A204.1 (cell line): ENCODE data around the gene C20orf204.
"Not testable (repeated sequence)": the region's sequence is repeated elsewhere in the genome, so short reads cannot be mapped to it uniquely, and the experiment has no call there.

Source experiments
- FAIRE-seq: peaks from 2 replicates; lab custom pipeline; 2012; peaks lifted over from hg19 to GRCh38; lab: Jason Lieb, UNC

The C20orf204 gene

DNA sequence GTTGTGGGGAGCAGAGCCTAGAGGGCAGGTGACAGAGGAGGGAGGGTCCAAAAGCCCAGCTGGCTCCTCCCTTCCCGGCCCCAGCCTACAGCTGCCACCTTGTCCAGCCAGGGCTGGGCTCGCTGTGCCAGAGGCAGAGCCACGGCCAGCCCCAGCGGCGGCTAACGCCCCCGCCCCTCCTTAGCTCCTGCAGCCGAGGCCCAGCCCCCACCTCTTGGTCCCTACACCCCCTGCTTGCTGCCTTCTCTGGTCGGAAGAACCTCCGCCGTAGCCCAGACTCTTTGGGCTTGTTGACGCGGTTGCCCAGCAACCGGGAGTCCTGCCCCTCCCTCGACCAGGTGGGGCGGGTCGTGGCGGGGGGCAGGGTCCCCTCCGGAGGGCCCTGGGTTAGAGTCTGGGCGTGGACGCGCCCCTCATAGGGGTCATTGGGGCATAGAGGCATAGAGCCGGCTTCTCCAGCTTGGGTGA lies 48.7 kb downstream of the C20orf204 start:
- no peak for FAIRE-seq

DNA sequence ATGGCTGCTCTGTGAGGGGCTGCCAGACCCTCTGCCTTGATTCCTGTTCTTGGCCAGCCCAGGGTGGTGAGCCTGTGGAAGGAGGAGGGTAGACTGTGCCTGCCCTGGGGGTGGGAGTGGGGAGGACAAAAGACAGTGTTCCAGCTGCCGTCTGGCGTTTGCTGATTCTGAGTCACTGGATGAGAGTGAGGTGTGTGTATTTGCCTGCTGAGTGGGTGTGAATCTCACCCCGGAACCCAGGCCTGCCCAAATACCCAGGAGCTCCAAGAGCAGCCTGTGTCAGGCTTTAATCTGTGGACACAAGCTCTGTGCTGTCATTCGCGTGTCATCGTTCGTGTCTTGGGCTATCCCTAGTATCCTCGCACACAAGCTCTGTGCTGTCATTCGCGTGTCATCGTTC lies 50.8 kb downstream of the C20orf204 start:
- no peak for FAIRE-seq

DNA sequence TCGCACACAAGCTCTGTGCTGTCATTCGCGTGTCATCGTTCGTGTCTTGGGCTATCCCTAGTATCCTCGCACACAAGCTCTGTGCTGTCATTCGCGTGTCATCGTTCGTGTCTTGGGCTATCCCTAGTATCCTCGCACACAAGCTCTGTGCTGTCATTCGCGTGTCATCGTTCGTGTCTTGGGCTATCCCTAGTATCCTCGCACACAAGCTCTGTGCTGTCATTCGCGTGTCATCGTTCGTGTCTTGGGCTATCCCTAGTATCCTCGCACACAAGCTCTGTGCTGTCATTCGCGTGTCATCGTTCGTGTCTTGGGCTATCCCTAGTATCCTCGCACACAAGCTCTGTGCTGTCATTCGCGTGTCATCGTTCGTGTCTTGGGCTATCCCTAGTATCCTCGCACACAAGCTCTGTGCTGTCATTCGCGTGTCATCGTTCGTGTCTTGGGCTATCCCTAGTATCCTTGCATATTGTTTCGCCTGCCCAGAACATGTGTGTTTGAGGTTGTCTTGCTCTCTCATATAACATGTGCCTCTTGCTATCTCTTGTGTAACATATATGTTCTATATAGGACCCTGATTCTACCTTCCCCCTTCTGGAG lies 51.3 kb downstream of the C20orf204 start:
- FAIRE-seq = not testable (repeated sequence)

DNA sequence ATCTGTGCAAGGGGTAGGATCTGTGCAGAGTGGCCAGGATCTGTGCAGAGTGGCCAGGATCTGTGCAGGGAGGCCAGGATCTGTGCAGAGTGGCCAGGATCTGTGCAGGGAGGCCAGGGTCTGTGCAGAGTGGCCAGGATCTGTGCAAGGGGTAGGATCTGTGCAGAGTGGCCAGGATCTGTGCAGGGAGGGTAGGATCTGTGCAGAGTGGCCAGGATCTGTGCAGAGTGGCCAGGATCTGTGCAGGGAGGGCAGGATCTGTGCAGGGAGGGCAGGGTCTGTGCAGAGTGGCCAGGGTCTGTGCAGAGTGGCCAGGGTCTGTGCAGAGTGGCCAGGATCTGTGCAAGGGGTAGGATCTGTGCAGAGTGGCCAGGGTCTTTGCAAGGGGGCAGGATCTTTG lies 52.6 kb downstream of the C20orf204 start:
- FAIRE-seq = not testable (repeated sequence)
